ENCODE data around the gene RBCK1. TPM values are rescaled to one million over a fixed set of nuclear protein-coding genes. Genes with fewer than 3 reads are reported as not detected.

Gene RBCK1
- total and polyA plus RNA-seq, 9 of the 15 experiments (the other 6 are each of a cell fraction or from before 2014, with no cell fraction given) = 5.9 to 59.3 (median 26.5) TPM

DNA sequence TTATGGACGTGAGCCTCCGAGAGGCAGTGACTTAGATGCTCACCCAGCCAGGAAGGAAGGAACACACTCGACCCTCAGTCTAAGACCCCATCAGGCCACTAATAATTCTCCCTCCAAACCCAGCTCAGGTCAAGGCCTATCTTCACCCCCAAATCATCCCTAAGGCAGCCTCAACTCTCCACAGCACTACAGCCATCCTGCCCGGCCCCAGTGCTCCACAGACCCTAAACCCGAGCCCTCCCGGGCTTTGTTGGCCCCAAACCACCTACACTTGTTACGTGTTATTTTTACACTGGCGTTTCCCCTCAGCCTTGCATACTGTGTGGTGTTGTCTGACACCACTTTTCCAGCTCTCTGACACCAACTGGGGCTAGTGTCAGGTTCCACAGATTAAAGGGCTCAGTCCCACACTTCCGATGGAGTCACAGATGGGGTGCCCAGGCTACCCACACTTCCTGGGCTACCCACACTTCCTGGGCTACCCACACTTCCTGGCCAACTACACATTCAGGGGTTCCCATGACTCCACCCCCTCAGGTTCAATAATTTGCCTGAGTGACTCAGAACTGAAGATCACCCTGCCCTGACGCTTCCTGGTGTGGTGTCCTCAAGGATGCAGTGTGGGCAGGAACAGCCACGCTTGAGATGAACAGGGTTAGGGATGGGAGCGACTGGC lies 25.3 kb downstream of the RBCK1 start:
- Histone ChIP-seq H3K79me2 (ENCODE audit: control insufficient read depth, insufficient read depth, low read length) (no peaks in the 10 kb centered on the region), H3K9me3 (replicated peaks; ENCODE audit: control insufficient read depth, insufficient read depth, low read depth, low read length) (no peaks in the 10 kb centered on the region), H4K20me1 (replicated peaks; ENCODE audit: control insufficient read depth, insufficient read depth, low read length) (no peaks in the 10 kb centered on the region), H2AFZ (ENCODE audit: low read depth, low read length) (no peak overlapping the region), H3K36me3 (ENCODE audit: control insufficient read depth, insufficient read depth, low read length) (peaks cover 48% of the 10 kb centered on the region), H3K4me1 (replicated peaks in 1 of 2; ENCODE audit: control insufficient read depth in 2 of 2, insufficient read depth in 2 of 2, low read length in 2 of 2) (peaks cover 0 to 20% of the 10 kb centered on the region in 2 experiments; a peak in 2 of 5 replicates), H3K4me3 (no peak overlapping the region), H3K27me3 (ENCODE audit: control insufficient read depth in 2 of 2, insufficient read depth in 2 of 2, low read length in 2 of 2) (no peaks in the 10 kb centered on the region), H3K9ac (ENCODE audit: insufficient read depth in 1 of 2, low read depth in 2 of 2, low read length in 2 of 2) (no peak overlapping the region), H3K27ac (ENCODE audit: extremely low read depth, low read depth, low read length) (peak overlapping the region; percentile 30; the same call in 1 of the 3 replicates), H3K9me1 (ENCODE audit: control insufficient read depth, insufficient read depth, low read length) (peaks cover 3% of the 10 kb centered on the region), H3K4me2 (ENCODE audit: insufficient read depth, low read length) (no peak overlapping the region)
- POLR2A ChIA-PET = interaction anchor here (0.8 to 1.8 kb wide), 3 partner anchors 11 to 53 kb away, joined by 3 to 7 read pairs (median 3); partner anchors contain the start of gene TRIB3
- DNase-seq (ENCODE audit: extremely low read depth in 1 of 4, low spot score in 3 of 4) = no peak
- no peak for TF ChIP-seq SRSF7 (optimal IDR thresholded peaks at IDR 0.05; ENCODE audit: low read depth, low read length)
- TF ChIP-seq POLR2G (IDR thresholded peaks at IDR 0.05; ENCODE audit: low read depth, low read length) = peak; percentile 46; the same call in 1 of the 2 replicates
- CTCF ChIA-PET (ENCODE audit: low intra/inter-chr PET ratio) = interaction anchor here (4.0 kb wide), 1 partner anchor 78 kb away, joined by 27 read pairs; no protein-coding TSS in a partner anchor
- intact Hi-C loops (cut with micrococcal nuclease) (no loop called here), in situ Hi-C loops (cut with MboI) (no loop called here)
- no peak for FAIRE-seq
- no TSS peak for BruUV-seq (replicated peaks)
- ATAC-seq = no peak
- 82% methylated on average over 9 of the region's 12 CpGs for WGBS (ENCODE audit: insufficient coverage, low coverage, missing lambda C conversion rate)

DNA sequence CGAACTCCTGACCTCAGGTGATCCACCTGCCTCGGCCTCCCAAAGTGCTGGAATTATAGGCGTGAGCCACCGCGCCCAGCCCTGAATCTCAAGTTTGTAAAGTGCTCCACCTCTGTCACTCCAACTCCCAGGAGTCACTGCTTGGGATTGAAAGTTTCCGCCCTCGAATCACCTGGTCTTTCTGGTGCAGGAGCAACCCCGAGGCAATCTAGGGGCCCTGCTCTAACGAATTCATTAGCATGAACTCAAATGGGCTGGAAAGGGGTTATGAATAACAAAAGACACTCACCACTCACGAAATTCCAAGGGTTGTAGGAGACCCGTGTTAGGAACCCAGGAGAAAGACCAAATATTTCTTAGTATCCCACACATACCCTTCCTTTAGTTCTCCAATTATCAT lies 26.1 kb downstream of the RBCK1 start:
- WGBS (ENCODE audit: insufficient coverage, low coverage, missing lambda C conversion rate) = 72% methylated on average over 7 of the region's 11 CpGs
- Histone ChIP-seq H3K27ac (ENCODE audit: extremely low read depth, low read depth, low read length) (no peak overlapping the region), H3K9me1 (ENCODE audit: control insufficient read depth, insufficient read depth, low read length) (peaks cover 3% of the 10 kb centered on the region), H3K9me3 (replicated peaks; ENCODE audit: control insufficient read depth, insufficient read depth, low read depth, low read length) (no peaks in the 10 kb centered on the region), H2AFZ (ENCODE audit: low read depth, low read length) (no peak overlapping the region), H3K9ac (ENCODE audit: insufficient read depth in 1 of 2, low read depth in 2 of 2, low read length in 2 of 2) (no peak overlapping the region), H3K4me1 (replicated peaks in 1 of 2; ENCODE audit: control insufficient read depth in 2 of 2, insufficient read depth in 2 of 2, low read length in 2 of 2) (peaks cover 0 to 16% of the 10 kb centered on the region in 2 experiments; a peak in 2 of 5 replicates), H3K4me3 (no peak overlapping the region), H4K20me1 (replicated peaks; ENCODE audit: control insufficient read depth, insufficient read depth, low read length) (no peaks in the 10 kb centered on the region), H3K36me3 (ENCODE audit: control insufficient read depth, insufficient read depth, low read length) (peaks cover 55% of the 10 kb centered on the region), H3K4me2 (ENCODE audit: insufficient read depth, low read length) (no peak overlapping the region), H3K27me3 (ENCODE audit: control insufficient read depth in 2 of 2, insufficient read depth in 2 of 2, low read length in 2 of 2) (no peaks in the 10 kb centered on the region), H3K79me2 (ENCODE audit: control insufficient read depth, insufficient read depth, low read length) (no peaks in the 10 kb centered on the region)
- CTCF ChIA-PET (ENCODE audit: low intra/inter-chr PET ratio) = no interaction called here
- POLR2A ChIA-PET = interaction anchor here (0.6 to 1.6 kb wide), 2 partner anchors 11 to 80 kb away, joined by 3 to 9 read pairs; no protein-coding TSS in a partner anchor
- FAIRE-seq (no peak), DNase-seq (ENCODE audit: extremely low read depth in 1 of 4, low spot score in 3 of 4) (no peak), ATAC-seq (no peak)
- intact Hi-C loops (cut with micrococcal nuclease) (no loop called here), in situ Hi-C loops (cut with MboI) (no loop called here)
- no TSS peak for BruUV-seq (replicated peaks)
- TF ChIP-seq ZNF354B (CRISPR knock-in tag; IDR thresholded peaks at IDR 0.05) = no peak
- TF ChIP-seq TCFL5 (CRISPR knock-in tag; conservative IDR thresholded peaks at IDR 0.05) = no peak
- TF ChIP-seq NEUROD1 (IDR thresholded peaks at IDR 0.05; ENCODE audit: borderline replicate concordance, low read depth, low read length, partially characterized antibody) = no peak
- TF ChIP-seq NRF1 (conservative IDR thresholded peaks at IDR 0.05 in 1 of 2, IDR thresholded peaks at IDR 0.05 in 1 of 2) = no peak
- TF ChIP-seq, protein P1, sequence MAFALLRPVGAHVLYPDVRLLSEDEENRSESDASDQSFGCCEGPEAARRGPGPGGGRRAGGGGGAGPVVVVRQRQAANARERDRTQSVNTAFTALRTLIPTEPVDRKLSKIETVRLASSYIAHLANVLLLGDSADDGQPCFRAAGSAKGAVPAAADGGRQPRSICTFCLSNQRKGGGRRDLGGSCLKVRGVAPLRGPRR (CRISPR knock-in tag; IDR thresholded peaks at IDR 0.05) = no peak
- TF ChIP-seq ARID1B (IDR thresholded peaks at IDR 0.05) = no peak
- no peak for TF ChIP-seq ZNF347 (CRISPR knock-in tag; IDR thresholded peaks at IDR 0.05; ENCODE audit: low read depth)
- no peak for TF ChIP-seq ZBED1 (IDR thresholded peaks at IDR 0.05)
- TF ChIP-seq NR2C2 (CRISPR knock-in tag; IDR thresholded peaks at IDR 0.05) = no peak
- no peak for TF ChIP-seq NR2C2 (tag; IDR thresholded peaks at IDR 0.05)
